ENCODE measurements around the gene OR2F2. TPM values are rescaled to one million over a fixed set of nuclear protein-coding genes. Genes with fewer than 3 reads are reported as not detected.

Gene OR2F2
- total and polyA plus RNA-seq, 8 donors: not detected

DNA sequence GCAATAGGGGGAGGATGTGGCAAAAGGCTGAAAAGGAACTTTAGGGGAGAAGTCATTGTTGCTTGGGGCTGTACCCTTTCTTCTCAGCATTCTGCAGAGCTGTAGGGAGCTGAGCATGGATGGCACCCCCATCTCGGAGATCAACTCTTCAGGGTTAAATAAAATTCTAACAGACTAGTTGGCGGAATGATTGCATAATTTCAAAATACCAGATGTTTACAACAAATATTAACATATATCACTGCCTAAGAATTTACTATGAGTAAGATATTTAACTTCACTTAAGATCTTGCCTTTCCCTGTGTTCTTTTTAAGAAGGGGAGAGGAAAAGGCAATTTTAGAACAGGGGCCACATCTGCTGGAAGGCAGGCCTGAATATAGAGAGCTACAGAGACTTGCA, 19.1 kb downstream of the OR2F2 start:
- TF ChIP-seq, protein P1, sequence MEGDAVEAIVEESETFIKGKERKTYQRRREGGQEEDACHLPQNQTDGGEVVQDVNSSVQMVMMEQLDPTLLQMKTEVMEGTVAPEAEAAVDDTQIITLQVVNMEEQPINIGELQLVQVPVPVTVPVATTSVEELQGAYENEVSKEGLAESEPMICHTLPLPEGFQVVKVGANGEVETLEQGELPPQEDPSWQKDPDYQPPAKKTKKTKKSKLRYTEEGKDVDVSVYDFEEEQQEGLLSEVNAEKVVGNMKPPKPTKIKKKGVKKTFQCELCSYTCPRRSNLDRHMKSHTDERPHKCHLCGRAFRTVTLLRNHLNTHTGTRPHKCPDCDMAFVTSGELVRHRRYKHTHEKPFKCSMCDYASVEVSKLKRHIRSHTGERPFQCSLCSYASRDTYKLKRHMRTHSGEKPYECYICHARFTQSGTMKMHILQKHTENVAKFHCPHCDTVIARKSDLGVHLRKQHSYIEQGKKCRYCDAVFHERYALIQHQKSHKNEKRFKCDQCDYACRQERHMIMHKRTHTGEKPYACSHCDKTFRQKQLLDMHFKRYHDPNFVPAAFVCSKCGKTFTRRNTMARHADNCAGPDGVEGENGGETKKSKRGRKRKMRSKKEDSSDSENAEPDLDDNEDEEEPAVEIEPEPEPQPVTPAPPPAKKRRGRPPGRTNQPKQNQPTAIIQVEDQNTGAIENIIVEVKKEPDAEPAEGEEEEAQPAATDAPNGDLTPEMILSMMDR (IDR thresholded peaks at IDR 0.05): no peak
- ATAC-seq: no peak
- no peak for DNase-seq
- intact Hi-C loops (cut with DNase I): no loop called here
- no peak overlapping the region for H3K27ac ChIP-seq
- no peaks in the 10 kb centered on the region for H3K9me3 ChIP-seq
- H3K4me1 ChIP-seq: no peaks in the 10 kb centered on the region
- H3K4me3 ChIP-seq: no peak overlapping the region
- no peaks in the 10 kb centered on the region for H3K36me3 ChIP-seq
- H3K27me3 ChIP-seq: no peaks in the 10 kb centered on the region

DNA sequence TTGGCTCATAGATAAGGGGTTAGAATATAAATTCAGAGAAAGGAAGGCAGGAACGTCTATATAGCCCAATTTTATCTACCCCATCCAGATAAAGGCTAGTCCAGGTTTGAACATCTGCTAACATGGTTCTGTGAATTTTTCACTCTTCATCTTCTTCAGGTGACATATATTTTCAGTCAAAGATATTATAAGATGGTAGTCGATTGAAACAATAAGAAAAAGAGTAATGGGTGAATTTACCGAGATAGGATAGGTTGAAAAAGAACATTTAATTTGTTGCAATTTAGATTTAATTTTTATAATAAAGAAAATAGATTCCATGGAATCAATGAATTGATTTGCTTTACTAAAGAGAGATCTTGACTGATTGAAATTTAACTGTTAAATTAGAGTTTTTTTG, 19.5 kb downstream of the OR2F2 start, which contains the start of gene OR2F1:
TSS of gene OR2F1 (plus strand) at position 301 of the 400 bp plus-strand sequence. CDS start 5,127 bp downstream, outside the sequence.
- H3K4me3 ChIP-seq: no peak within 1 kb of the TSS
- no peaks in the 10 kb centered on the region for H3K9me3 ChIP-seq
- TF ChIP-seq, protein P1 (IDR thresholded peaks at IDR 0.05): no peak
- H3K27me3 ChIP-seq: no peaks in the 10 kb centered on the region
- no peaks in the 10 kb centered on the region for H3K36me3 ChIP-seq
- intact Hi-C loops (cut with DNase I): no loop called here
- ATAC-seq (no peak), DNase-seq (no peak)
- no peak within 1 kb of the TSS for H3K27ac ChIP-seq
- H3K4me1 ChIP-seq: no peaks in the 10 kb centered on the region

DNA sequence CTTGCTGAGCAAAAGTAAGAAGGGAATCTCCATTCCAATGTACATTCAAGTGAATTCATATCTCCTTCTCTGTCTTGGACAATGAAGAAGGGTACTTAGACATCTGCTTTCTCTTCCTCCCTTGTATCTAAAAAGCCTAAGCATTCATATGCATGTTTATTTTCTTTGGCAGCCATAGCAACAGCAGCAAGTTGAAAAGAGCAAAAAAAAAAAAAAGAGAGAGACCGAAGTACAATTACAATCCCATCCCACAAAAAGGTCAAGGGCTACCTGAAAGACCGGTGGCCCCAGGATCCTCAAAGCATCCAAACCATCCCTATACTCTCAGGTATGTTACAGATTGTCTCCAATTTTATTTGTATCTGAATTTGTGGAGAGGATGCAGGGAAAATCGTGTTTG, 23.7 kb downstream of the OR2F2 start:
- intact Hi-C loops (cut with DNase I): no loop called here
- no peak overlapping the region for H3K4me3 ChIP-seq
- H3K36me3 ChIP-seq: no peaks in the 10 kb centered on the region
- DNase-seq (no peak), ATAC-seq (no peak)
- H3K9me3 ChIP-seq: no peaks in the 10 kb centered on the region
- TF ChIP-seq, protein P1 (IDR thresholded peaks at IDR 0.05): no peak
- H3K27me3 ChIP-seq: no peaks in the 10 kb centered on the region
- no peak overlapping the region for H3K27ac ChIP-seq
- no peaks in the 10 kb centered on the region for H3K4me1 ChIP-seq

DNA sequence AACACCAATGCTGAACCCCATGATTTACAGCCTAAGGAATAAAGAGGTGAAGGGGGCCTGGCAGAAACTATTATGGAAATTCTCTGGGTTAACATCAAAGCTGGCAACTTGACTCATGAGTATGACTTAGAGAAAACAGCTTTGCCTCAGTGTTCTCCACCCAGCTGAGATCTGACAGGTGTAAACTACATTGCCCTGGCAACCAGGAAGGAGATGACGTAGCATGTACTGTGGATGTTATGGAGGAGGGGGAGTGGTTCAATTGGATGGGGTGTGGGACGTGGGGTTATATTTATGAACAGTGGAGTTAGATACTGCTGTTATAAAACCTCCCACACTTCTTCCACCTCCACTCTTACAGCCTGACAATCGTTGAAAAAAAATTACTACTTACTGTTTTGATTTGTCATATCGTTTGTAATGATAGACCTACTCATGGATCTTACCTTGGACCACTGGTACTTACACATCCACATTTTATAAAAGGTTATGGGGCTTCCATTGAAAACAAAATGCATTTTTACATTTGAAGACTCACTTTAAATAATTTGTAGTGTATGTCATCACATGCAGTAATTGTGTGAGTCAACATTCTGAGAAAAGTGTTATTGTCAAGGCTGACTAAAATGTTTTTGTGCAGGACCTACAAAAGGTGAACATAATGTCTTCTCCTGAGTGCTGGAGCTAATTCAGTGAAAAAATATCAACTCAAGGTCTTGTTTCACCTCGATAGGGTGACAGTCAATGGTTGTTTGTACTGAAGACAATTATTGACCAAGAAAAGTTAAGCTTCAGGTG, 26.0 kb downstream of the OR2F2 start:
- no peaks in the 10 kb centered on the region for H3K27me3 ChIP-seq
- H3K9me3 ChIP-seq: no peaks in the 10 kb centered on the region
- TF ChIP-seq, protein P1 (IDR thresholded peaks at IDR 0.05): no peak

DNA sequence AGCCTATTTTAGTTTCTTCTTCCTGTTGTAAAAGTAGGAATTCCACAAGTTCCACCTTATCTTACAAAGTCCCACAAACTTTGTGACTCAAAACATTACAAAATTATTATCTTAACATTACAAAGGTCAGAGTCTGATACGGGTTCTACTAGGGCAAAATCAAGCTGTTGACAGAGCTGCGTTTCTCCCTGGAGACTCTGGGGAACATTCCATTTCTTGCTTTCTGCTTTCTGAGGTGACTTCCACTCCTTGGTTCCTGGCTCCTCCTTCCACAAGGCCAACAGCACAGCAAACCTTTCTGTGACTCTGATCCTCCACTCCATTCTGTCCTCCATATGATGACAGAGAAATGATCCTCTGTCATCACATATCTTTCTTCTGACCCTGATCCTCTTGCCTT, 30.2 kb downstream of the OR2F2 start:
- Histone ChIP-seq H3K4me1 (no peaks in the 10 kb centered on the region), H3K4me3 (no peak overlapping the region), H3K9me3 (no peaks in the 10 kb centered on the region), H3K27me3 (no peaks in the 10 kb centered on the region), H3K27ac (no peak overlapping the region), H3K36me3 (no peaks in the 10 kb centered on the region)
- intact Hi-C loops (cut with DNase I): no loop called here
- no peak for ATAC-seq
- no peak for DNase-seq
- TF ChIP-seq, protein P1 (IDR thresholded peaks at IDR 0.05): no peak

More for the DNA sequence above, 26.0 kb downstream of the OR2F2 start:
- DNase-seq (no peak), ATAC-seq (no peak)
- intact Hi-C loops (cut with DNase I): no loop called here
- no peaks in the 10 kb centered on the region for H3K36me3 ChIP-seq
- no peak overlapping the region for H3K4me3 ChIP-seq
- no peaks in the 10 kb centered on the region for H3K4me1 ChIP-seq
- H3K27ac ChIP-seq: no peak overlapping the region

Data from left lung (tissue), 10 donors.